Dendritic cell treated with granulocyte-macrophage colony-stimulating factor and Interleukin-4, amounts not matched to agents 40 ng/mL and 50 ng/mL, for 4 days (primary cell): ENCODE measurements around the gene ALKBH4.
"Not testable (repeated sequence)": the region's sequence is repeated elsewhere in the genome, so short reads cannot be mapped to it uniquely, and the experiment has no call there.

Source experiments
- H3K27ac Mint-ChIP-seq: one replicate; pipeline ENCODE4 v1.8.0; 2022; ENCODE audit warnings: mild to moderate bottlenecking, mixed read lengths
- H3K27me3 Mint-ChIP-seq: one replicate; pipeline ENCODE4 v1.8.0; 2022; ENCODE audit warnings: mild to moderate bottlenecking, mixed read lengths
- H3K36me3 Mint-ChIP-seq: one replicate; pipeline ENCODE4 v1.8.0; 2022; ENCODE audit warnings: low read depth, mixed read lengths
- H3K4me1 Mint-ChIP-seq: one replicate; pipeline ENCODE4 v1.8.0; 2022; ENCODE audit warnings: low read depth, mixed read lengths
- H3K4me3 Mint-ChIP-seq: one replicate; pipeline ENCODE4 v1.8.0; 2022; ENCODE audit warnings: mild to moderate bottlenecking, moderate library complexity, mixed read lengths
- H3K9me3 Mint-ChIP-seq: one replicate; pipeline ENCODE4 v1.8.0; 2022; ENCODE audit warnings: mixed read lengths
- intact Hi-C: fragments of 100-400 bp; cut with micrococcal nuclease; formaldehyde crosslinking; loops from one replicate; pipeline ENCODE4 v1.15.0; 2022

ALKBH4 gene

DNA sequence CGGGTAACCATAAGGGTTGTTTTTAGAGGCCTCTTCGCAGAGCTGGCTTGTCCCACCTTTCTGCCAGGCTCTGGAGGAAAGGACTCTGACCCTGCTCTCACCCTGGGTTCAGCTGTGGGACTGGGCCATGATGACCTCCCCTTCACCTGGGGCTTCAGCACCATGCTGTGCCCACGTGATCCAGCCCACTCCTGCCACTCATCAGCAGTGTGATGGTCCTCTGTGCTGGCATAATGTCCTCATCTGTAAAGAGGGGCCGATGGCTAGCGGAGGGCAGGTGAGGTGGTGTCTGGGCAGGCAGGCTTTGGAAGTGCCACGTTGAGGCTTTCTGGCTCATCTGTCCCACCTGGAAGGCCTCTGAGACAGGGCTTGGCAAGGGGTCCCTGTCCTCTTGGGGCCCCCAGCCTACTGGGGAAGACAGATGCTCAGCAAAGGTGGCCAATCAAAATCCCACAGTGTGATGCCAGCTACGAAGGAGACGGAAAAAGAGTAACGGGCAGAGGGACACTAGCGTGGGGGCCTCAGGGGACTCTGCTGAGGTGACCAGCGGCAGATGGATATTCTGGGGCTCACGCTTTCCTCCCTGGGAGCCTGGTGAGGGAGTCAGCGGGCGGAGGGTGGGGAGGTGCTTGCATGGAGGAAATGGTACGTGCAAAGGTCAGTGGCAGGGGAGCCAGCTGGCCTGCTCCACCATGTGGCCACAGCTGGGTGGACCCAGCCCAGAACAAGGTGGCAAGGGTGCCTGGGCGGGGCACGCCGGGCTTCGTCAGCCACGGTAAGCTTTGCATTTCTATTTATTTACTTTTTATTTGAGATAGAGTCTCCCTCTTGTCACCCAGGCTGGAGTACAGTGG, 5.5 kb upstream of the ALKBH4 start:
- Mint-ChIP-seq H3K27ac (no peak overlapping the region), H3K9me3 (no peaks in the 10 kb centered on the region), H3K4me1 (peaks cover 16% of the 10 kb centered on the region), H3K27me3 (peaks cover 6% of the 10 kb centered on the region), H3K4me3 (no peak overlapping the region), H3K36me3 (peaks cover 64% of the 10 kb centered on the region)
- intact Hi-C loops: no loop called here

DNA sequence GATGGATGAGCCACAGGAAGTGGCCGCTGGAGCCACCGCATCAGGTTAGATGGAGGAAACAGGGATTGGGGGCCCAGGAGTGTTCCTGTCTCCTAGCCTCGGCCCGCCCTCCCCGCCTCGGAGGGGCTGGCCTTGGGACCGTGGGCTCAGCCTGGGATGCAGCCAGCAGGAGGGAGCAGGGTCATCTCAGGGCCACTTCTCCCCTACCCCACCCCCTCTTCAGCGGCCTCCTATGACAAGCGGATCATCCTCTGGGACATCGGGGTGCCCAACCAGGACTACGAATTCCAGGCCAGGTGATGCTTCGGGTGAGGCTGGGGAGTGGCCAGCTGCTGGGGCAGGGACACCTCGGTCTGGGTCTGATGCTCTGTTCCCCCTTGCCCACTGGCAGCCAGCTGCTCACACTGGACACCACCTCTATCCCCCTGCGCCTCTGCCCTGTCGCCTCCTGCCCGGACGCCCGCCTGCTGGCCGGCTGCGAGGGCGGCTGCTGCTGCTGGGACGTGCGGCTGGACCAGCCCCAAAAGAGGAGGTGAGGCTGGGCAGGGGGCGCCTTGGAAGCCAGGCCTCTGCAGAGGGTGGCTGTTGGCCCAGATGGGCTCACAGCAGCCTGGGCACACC, 4.8 kb upstream of the ALKBH4 start:
- Mint-ChIP-seq H3K4me3 (no peak overlapping the region), H3K27ac (no peak overlapping the region), H3K36me3 (peaks cover 71% of the 10 kb centered on the region), H3K9me3 (no peaks in the 10 kb centered on the region), H3K27me3 (peaks cover 6% of the 10 kb centered on the region), H3K4me1 (peaks cover 18% of the 10 kb centered on the region)
- intact Hi-C loops: no loop called here

DNA sequence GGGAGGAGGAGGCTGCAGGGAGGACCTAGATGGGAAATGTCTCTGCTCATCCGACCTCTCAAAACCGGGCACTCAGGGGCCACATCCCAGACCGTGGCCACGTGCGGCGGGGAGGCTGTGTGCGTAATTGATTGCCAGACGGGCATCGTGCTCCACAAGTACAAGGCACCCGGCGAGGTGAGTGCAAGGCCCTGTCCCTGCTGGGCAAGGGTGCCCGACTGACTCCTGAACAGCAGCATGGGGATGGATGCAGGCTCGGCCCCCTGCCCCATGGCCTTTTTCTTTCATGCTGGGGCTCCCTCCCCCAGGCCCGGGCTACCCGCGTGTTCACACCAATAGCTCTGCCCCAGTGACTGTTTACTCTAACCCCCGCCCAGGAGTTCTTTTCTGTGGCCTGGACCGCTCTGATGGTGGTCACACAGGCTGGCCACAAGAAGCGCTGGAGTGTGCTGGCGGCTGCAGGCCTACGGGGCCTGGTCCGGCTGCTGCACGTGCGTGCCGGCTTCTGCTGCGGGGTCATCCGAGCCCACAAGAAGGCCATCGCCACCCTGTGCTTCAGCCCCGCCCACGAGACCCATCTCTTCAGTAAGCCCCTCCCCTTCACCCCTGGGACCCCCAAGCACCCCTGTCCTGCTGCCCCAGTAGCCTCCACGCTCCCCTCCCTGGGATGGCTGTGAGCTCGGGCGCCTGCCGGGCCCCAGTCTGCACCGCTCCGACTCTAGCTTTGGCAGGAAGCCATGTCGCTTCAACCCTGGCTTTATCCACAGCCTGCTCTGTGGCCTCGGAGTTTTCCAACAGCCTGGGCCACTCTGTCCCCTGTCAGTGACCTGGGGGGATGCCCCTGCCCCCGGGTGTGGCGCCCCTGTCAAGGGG, 4.1 kb upstream of the ALKBH4 start:
- Mint-ChIP-seq H3K27me3 (peaks cover 6% of the 10 kb centered on the region), H3K4me3 (no peak overlapping the region), H3K9me3 (no peaks in the 10 kb centered on the region), H3K4me1 (peaks cover 25% of the 10 kb centered on the region), H3K36me3 (peaks cover 72% of the 10 kb centered on the region), H3K27ac (no peak overlapping the region)
- intact Hi-C loops: no loop called here

DNA sequence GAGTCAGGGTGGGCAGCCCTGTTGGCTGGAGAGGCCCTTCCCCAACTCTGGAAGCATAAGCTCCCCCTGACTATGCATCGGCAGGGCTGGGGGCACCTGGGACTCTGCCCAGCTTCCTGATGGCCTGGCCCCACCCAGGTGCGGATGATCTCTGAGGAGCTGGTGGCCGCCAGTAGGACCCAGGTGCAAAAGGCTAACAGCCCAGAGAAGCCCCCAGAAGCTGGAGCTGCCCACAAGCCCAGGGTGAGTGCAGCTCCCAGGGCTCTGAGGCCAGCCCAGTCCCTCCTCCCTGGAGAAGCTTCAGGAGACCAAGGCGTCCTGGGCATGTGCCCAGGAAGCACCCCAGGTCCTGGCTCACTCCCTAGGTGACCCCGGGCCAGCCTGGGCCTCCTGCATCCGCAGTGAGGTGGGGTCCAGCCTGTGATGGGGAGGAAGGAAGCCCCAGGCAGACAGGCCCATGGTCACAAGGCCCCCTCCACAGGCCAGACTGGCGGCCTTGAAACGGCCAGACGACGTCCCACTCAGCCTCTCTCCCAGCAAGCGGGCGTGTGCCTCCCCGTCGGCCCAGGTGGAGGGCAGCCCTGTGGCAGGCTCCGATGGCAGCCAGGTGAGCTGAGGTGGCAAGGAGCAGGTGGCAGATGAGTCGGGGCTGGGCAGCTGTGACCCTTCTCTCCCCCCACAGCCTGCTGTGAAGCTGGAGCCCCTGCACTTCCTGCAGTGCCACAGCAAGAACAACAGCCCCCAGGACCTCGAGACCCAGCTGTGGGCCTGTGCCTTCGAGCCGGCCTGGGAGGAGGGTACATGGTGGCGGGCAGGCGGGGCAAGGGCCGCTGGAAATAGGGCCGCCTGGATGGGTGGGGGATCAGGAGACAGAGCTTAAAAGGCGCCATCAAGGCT, 3.2 kb upstream of the ALKBH4 start:
- Mint-ChIP-seq H3K4me1 (peaks cover 28% of the 10 kb centered on the region), H3K4me3 (no peak overlapping the region), H3K27me3 (peaks cover 6% of the 10 kb centered on the region), H3K27ac (no peak overlapping the region), H3K36me3 (peaks cover 63% of the 10 kb centered on the region), H3K9me3 (no peaks in the 10 kb centered on the region)
- intact Hi-C loops: no loop called here

DNA sequence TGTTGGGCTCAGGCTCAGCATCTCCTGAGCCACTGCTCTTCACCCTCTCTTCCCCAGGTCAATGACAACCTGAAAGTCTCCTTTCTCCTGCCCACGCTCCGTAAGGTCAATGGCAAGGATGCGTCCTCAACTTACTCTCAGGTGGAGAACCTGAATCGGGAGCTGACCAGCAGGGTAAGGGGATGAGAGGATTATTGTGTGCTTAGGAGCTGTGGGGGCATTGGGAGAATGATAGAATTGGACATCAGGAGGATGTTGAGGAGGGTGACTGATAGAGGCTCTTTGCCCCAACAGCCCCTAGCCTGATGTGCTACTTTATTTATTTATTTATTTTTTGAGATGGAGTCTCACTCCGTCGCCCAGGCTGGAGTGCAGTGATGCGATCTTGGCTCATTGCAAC, 1.4 kb upstream of the ALKBH4 start:
- H3K9me3 Mint-ChIP-seq: no peaks in the 10 kb centered on the region
- peaks cover 38% of the 10 kb centered on the region for H3K4me1 Mint-ChIP-seq
- intact Hi-C loops: no loop called here
- H3K27me3 Mint-ChIP-seq: peaks cover 6% of the 10 kb centered on the region
- peak overlapping the region; percentile 91 for H3K27ac Mint-ChIP-seq
- H3K36me3 Mint-ChIP-seq: peaks cover 57% of the 10 kb centered on the region
- H3K4me3 Mint-ChIP-seq: no peak overlapping the region

- intact Hi-C loops: loop anchor here (2.0 kb wide), 1 partner anchor 33 kb away; no protein-coding TSS in a partner anchor
- Mint-ChIP-seq H3K4me1 (peaks cover 40% of the 10 kb centered on the region), H3K27ac (peak overlapping the region; percentile 91), H3K36me3 (peaks cover 71% of the 10 kb centered on the region), H3K9me3 (no peaks in the 10 kb centered on the region), H3K4me3 (peak overlapping the region; percentile 94), H3K27me3 (peaks cover 6% of the 10 kb centered on the region)
These were observed 654 bp downstream of the ALKBH4 start for GRCh38 chr7:102463841-102464576.

DNA sequence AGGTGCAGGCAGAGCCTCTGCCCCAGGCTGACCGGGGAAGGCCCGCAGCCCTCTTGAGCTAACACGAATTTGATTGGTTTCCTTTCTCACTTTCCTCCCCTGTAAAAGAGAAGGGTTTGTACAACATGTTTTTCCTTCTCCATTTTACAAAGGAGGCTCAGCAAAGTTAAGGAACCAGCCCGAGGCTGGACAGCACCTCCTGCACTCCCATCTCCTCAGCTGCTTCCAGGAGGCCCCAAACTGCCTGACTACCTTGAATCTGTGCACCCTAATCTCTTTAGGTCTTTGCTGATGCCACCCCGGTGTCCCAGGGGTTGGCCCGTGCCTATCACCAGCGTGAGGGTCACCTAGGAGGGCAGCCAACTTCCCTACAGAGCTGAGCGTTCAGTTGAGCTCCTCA, 4.2 kb downstream of the ALKBH4 start:
- peaks cover 32% of the 10 kb centered on the region for H3K4me1 Mint-ChIP-seq
- peaks cover under 1% of the 10 kb centered on the region for H3K27me3 Mint-ChIP-seq
- H3K36me3 Mint-ChIP-seq: peaks cover 80% of the 10 kb centered on the region
- no peaks in the 10 kb centered on the region for H3K9me3 Mint-ChIP-seq
- no peak overlapping the region for H3K27ac Mint-ChIP-seq
- intact Hi-C loops: no loop called here
- H3K4me3 Mint-ChIP-seq: no peak overlapping the region

DNA sequence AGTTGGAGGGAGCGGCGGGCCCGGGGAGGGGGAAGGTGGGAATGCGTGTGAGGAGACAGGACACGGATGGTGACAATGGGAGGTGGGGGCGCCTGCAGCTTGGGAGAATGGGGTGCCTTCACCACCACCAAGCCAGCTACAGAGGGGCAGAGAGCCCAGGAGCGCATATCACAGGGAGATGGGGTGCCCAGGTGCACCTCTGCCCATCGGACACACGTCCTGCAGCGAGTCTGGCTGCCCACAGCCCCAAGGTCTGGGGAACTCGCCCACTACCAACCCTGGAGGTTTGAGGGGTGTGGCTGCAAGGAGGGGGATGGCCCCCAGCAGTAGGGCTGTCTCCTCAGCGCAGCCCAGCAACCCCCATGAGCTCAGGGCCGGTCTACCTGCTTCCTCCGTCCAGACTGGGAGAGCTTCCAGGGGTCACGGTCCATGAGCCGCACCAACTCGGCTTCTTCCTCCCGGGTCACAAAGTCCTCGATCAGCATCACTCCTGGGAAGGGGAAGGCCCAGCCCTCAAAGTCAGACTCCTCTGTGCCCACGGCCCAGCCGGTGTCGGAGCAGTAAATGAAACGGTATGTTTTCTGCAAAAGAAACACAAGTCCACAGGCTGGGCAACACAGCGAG, 5.3 kb downstream of the ALKBH4 start:
- H3K4me1 Mint-ChIP-seq: peaks cover 36% of the 10 kb centered on the region
- intact Hi-C loops: no loop called here
- peak overlapping the region; percentile 23 for H3K27ac Mint-ChIP-seq

DNA sequence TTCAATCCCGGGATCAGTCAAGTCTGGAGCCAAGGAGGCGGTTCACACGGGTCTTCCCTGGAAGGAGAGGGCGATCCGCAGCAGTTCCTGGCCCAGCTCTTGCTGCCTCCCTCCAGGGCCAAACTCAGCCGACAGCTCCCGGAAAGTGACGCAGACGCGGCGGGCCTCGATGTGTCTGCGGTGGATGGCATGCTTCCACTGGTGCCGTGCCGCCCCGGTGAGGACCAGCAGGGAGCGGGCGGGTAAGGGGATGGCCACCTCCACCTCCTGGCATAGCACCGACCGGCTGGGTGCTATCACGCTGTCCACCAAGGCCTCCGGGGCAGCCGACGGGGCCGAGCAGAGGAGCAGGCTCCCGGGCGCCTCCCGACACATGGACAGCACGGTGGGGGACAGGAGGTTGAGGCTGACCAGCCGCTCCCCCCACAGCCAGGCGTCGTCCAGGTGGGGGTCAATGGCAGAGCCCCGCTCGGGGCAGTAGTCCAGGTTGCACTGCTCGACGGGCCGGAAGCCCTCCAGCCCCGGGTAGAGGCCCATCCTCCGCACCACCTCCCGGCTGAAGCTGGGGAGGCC, 7.2 kb downstream of the ALKBH4 start:
- Mint-ChIP-seq H3K4me3 (no peak overlapping the region), H3K27ac (no peak overlapping the region), H3K9me3 (no peaks in the 10 kb centered on the region), H3K27me3 (no peaks in the 10 kb centered on the region), H3K36me3 (peaks cover 73% of the 10 kb centered on the region), H3K4me1 (peaks cover 24% of the 10 kb centered on the region)
- intact Hi-C loops: no loop called here

More for the DNA sequence above, 5.3 kb downstream of the ALKBH4 start:
- Mint-ChIP-seq H3K27me3 (no peaks in the 10 kb centered on the region), H3K4me3 (no peak overlapping the region), H3K36me3 (peaks cover 79% of the 10 kb centered on the region), H3K9me3 (no peaks in the 10 kb centered on the region)

DNA sequence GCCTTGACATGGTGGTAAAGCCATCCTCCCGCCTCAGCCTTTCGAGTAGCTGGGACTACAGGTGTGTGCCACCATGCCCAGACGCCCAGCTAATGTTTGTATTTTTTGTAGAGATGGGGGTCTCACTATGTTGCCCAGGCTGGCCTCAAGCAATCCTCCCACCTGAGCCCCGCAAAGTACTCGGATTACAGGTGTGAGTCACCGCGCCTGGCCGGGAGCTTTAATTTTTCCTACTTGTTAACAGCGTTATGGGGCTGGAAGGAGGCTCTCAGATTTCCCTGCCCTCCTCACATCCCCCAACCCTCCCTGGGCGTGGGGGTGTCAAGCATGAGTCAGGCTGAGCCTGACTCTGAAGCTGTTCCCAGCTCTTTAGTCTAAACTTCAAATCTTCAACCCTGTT, 8.3 kb downstream of the ALKBH4 start:
- H3K9me3 Mint-ChIP-seq: no peaks in the 10 kb centered on the region
- no peak overlapping the region for H3K27ac Mint-ChIP-seq
- peaks cover 18% of the 10 kb centered on the region for H3K4me1 Mint-ChIP-seq
- H3K36me3 Mint-ChIP-seq: peaks cover 64% of the 10 kb centered on the region
- no peak overlapping the region for H3K4me3 Mint-ChIP-seq
- intact Hi-C loops: no loop called here
- H3K27me3 Mint-ChIP-seq: no peaks in the 10 kb centered on the region

DNA sequence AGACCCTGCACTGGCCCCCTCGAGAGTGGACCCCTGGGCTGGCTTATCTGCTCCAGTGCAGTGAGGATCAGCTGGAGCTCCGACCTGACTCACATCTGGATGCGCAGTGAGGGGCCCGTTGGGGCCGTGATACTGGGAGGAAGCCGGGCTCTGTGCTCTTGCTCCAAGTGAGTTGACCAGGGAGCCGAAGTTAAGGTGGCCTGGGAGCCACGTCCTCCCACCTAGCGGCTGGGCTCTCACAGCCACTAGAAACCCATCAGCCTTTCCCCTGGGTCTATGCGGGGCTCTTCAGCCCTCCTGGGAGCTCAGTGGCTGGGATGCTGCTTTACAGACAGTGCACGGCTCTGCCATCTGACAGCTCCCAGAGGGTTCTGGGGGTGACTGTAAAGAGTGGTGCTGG, 9.1 kb downstream of the ALKBH4 start:
- intact Hi-C loops: no loop called here
- H3K9me3 Mint-ChIP-seq: no peaks in the 10 kb centered on the region
- H3K27me3 Mint-ChIP-seq: no peaks in the 10 kb centered on the region
- no peak overlapping the region for H3K4me3 Mint-ChIP-seq
- H3K4me1 Mint-ChIP-seq: peaks cover 13% of the 10 kb centered on the region
- H3K36me3 Mint-ChIP-seq: peaks cover 60% of the 10 kb centered on the region
- H3K27ac Mint-ChIP-seq: no peak overlapping the region

GRCh38 chr7:102454932-102455331, 9.7 kb downstream of the ALKBH4 start:
- H3K27me3 Mint-ChIP-seq, H3K27ac Mint-ChIP-seq, H3K9me3 Mint-ChIP-seq, intact Hi-C loops, H3K4me3 Mint-ChIP-seq: not testable (repeated sequence)
- Mint-ChIP-seq H3K36me3 (peaks cover 53% of the 10 kb centered on the region), H3K4me1 (peaks cover 11% of the 10 kb centered on the region)
